Panc1 (cell line): ENCODE data around the gene GMPR2.

Experiments used
- CTCF ChIP-seq: fragments of 450-650 bp; IDR thresholded peaks from 2 replicates; pipeline ENCODE4 v1.5.1; 2017; ENCODE audit warnings: mild to moderate bottlenecking
- POLR2AphosphoS5 ChIP-seq: IDR thresholded peaks from 2 replicates; pipeline ENCODE4 v1.6.1; 2012; ENCODE audit warnings: mild to moderate bottlenecking, low read depth, low read length, moderate library complexity
- SIN3A ChIP-seq: IDR thresholded peaks from 2 replicates; pipeline ENCODE4 v1.6.1; 2012; ENCODE audit warnings: low read depth, mild to moderate bottlenecking, low read length, moderate library complexity, borderline replicate concordance; ENCODE audit not compliant: insufficient read depth
- TCF7L2 ChIP-seq: IDR thresholded peaks from 2 replicates; pipeline ENCODE4 v1.6.1; 2011; ENCODE audit warnings: mild to moderate bottlenecking, low read depth, low read length, inconsistent platforms
- TF ChIP-seq, protein P1 (sequence below), 2 experiments: IDR thresholded peaks; 2 replicates each; pipeline ENCODE4 v1.6.1; 2011 to 2012; ENCODE audit warnings: low read depth in 2 of 2, control low read depth in 1 of 2, low read length in 1 of 2, mild to moderate bottlenecking in 1 of 2, moderate library complexity in 1 of 2; ENCODE audit not compliant: insufficient read depth in 1 of 2

- TF ChIP-seq CTCF: no peak
- TF ChIP-seq POLR2AphosphoS5: no peak
- TF ChIP-seq TCF7L2: no peak
- TF ChIP-seq SIN3A: no peak
- TF ChIP-seq, protein P1, sequence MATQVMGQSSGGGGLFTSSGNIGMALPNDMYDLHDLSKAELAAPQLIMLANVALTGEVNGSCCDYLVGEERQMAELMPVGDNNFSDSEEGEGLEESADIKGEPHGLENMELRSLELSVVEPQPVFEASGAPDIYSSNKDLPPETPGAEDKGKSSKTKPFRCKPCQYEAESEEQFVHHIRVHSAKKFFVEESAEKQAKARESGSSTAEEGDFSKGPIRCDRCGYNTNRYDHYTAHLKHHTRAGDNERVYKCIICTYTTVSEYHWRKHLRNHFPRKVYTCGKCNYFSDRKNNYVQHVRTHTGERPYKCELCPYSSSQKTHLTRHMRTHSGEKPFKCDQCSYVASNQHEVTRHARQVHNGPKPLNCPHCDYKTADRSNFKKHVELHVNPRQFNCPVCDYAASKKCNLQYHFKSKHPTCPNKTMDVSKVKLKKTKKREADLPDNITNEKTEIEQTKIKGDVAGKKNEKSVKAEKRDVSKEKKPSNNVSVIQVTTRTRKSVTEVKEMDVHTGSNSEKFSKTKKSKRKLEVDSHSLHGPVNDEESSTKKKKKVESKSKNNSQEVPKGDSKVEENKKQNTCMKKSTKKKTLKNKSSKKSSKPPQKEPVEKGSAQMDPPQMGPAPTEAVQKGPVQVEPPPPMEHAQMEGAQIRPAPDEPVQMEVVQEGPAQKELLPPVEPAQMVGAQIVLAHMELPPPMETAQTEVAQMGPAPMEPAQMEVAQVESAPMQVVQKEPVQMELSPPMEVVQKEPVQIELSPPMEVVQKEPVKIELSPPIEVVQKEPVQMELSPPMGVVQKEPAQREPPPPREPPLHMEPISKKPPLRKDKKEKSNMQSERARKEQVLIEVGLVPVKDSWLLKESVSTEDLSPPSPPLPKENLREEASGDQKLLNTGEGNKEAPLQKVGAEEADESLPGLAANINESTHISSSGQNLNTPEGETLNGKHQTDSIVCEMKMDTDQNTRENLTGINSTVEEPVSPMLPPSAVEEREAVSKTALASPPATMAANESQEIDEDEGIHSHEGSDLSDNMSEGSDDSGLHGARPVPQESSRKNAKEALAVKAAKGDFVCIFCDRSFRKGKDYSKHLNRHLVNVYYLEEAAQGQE (IDR thresholded peaks at IDR 0.05; ENCODE audit: insufficient read depth in 1 of 2, low read depth in 2 of 2, low read length in 1 of 2): no peak
These were observed 39.7 kb downstream of the GMPR2 start for GRCh38 chr14:24272467-24272866.
